HG02870 (cell line): ENCODE data around the gene TRAF2.

Source experiments
- ATAC-seq: cut with Tn5 transposase; IDR thresholded peaks from one replicate; pipeline ENCODE4 v1.9.1; 2021; ENCODE audit warnings: mild to moderate bottlenecking, moderate library complexity; ENCODE audit not compliant: unreplicated experiment

TRAF2 gene

GRCh38 chr9:136958898-136959850 is 72.9 kb downstream of the TRAF2 start:
- no peak for ATAC-seq

- no peak for ATAC-seq
Measured at GRCh38 chr9:136960212-136960937, 74.1 kb downstream of the TRAF2 start.

- ATAC-seq, result no peak
Measured at GRCh38 chr9:136960938-136961275, 74.6 kb downstream of the TRAF2 start.

- no peak for ATAC-seq
Measured at GRCh38 chr9:136961279-136962065, 75.2 kb downstream of the TRAF2 start.

- no peak for ATAC-seq
Measured at GRCh38 chr9:136962163-136962562, 75.8 kb downstream of the TRAF2 start.

GRCh38 chr9:136962701-136963248 is 76.5 kb downstream of the TRAF2 start:
- no peak for ATAC-seq

GRCh38 chr9:136963341-136963740 is 77.0 kb downstream of the TRAF2 start:
- ATAC-seq, result no peak

GRCh38 chr9:136963751-136964150 is 77.4 kb downstream of the TRAF2 start:
- ATAC-seq, result no peak

- no peak for ATAC-seq
Measured at GRCh38 chr9:136964171-136964689, 77.9 kb downstream of the TRAF2 start.

- no peak for ATAC-seq
Measured at GRCh38 chr9:136964833-136965422, 78.6 kb downstream of the TRAF2 start.

- no peak for ATAC-seq
Measured at GRCh38 chr9:136965771-136966484, 79.6 kb downstream of the TRAF2 start.

GRCh38 chr9:136968333-136969127 is 82.2 kb downstream of the TRAF2 start:
- ATAC-seq, result no peak

- ATAC-seq, result no peak
Measured at GRCh38 chr9:136969150-136969549, 82.8 kb downstream of the TRAF2 start.

GRCh38 chr9:136969774-136970173 is 83.5 kb downstream of the TRAF2 start:
- ATAC-seq, result no peak

GRCh38 chr9:136970361-136970760 is 84.0 kb downstream of the TRAF2 start:
- no peak for ATAC-seq

GRCh38 chr9:136971746-136972145 is 85.4 kb downstream of the TRAF2 start:
- ATAC-seq, result no peak

GRCh38 chr9:136972335-136972734 is 86.0 kb downstream of the TRAF2 start:
- ATAC-seq, result no peak

- ATAC-seq, result no peak
Measured at GRCh38 chr9:136972743-136973142, 86.4 kb downstream of the TRAF2 start.
